ENCODE data around the gene MRPL51. TPM values are rescaled to one million over a fixed set of nuclear protein-coding genes. Genes with fewer than 3 reads are reported as not detected.
A peak's percentile ranks its signal among the peaks of the same experiment; 100 is the strongest.
"Not testable (repeated sequence)": the region's sequence is repeated elsewhere in the genome, so short reads cannot be mapped to it uniquely, and the experiment has no call there.

The MRPL51 gene
- total RNA-seq, 1 donor from 2014 or later = 86.4 TPM

GRCh38 chr12:6488240-6488639 is 4.8 kb downstream of the MRPL51 start:
- no peak for DNase-seq

DNA sequence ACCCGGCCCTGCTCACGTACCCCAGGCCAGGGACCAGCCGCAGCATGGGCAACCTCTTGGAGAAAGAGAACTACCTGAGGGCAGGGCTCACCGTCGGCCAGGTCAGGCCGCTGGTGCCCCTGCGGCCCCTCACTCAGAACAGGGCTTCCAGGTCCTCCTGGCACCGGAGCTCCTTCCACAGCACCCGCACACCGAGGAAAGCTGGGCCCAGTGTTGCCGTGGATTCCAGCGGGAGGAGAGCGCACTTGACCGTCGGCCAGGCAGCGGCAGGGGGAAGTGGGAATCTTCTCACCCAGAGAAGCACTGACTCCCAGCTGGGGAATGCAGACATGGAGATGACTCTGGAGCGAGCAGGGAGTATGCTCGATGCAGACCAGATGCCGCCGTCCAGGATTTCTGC is 14.6 kb downstream of the MRPL51 start:
- DNase-seq = no peak

- not testable (repeated sequence) for DNase-seq
These were observed 15.3 kb downstream of the MRPL51 start for GRCh38 chr12:6477601-6478377.

GRCh38 chr12:6476489-6476888 is 16.6 kb downstream of the MRPL51 start:
- no peak for DNase-seq

DNA sequence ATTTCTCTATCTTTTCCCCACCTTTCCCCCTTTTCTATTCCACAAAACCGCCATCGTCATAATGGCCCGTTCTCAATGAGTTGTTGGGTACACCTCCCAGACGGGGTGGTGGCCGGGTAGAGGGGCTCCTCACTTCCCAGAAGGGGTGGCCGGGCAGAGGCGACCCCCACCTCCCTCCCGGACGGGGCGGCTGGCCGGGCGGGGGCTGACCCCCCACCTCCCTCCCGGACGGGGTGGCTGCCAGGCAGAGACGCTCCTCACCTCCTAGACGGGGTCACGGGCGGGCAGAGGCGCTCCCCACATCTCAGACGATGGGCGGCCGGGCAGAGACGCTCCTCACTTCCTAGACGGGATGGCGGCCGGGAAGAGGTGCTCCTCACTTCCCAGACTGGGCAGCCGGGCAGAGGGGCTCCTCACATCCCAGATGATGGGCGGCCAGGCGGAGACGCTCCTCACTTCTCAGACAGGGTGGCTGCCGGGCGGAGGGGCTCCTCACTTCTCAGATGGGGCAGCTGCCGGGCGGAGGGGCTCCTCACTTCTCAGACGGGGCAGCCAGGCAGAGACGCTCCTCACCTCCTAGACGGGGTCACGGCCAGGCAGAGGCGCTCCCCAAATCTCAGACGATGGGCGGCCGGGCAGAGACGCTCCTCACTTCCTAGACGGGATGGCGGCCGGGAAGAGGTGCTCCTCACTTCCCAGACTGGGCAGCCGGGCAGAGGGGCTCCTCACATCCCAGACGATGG is 17.7 kb downstream of the MRPL51 start:
- DNase-seq = not testable (repeated sequence)

- no peak for DNase-seq
These were observed 20.6 kb downstream of the MRPL51 start for GRCh38 chr12:6472491-6472890.

- DNase-seq = no peak
These were observed 21.1 kb downstream of the MRPL51 start for GRCh38 chr12:6471989-6472360.

DNA sequence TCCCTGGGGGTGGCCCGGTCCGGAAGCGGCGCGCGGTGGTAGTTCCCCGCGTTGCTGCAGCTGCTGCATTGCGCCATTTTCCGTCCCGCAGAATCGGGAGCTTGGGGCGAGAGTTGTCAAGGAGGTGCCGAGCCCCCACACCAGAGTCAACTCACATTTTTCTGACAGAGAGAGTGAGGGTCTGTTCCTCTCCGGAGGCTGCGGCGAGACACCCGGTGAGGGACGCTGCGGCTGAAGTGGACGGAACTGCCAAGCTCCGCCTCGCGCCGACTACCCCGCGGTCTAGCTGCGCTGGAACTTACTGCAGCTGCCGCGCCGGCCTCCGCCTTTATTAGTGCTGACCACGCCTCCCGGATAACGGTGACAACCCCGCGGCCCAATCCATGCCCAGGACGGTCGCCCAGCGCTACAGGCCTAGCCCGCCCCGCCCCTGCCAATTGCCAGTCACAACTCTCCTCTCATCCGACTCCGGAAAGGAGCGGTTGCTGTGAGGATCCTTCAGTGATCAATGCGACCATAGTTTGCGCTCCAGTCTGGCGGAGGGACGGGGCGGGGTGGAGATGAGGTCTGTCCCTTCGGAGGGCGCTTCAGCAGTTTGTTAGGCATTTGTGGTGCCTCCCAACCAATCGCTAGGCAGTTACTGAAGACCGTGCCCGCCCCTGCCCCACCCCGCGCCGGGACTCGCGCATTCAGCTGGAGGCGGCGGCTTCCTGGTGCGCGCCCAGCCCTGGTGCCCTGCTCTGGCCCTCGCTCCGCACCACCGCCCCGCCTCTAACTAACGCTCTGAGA is 22.5 kb downstream of the MRPL51 start, which contains the start of gene VAMP1:
TSS of gene VAMP1 (minus strand) at position 303 of the 789 bp plus-strand sequence. CDS start at position 157, 146 bp downstream.
- DNase-seq = peak; percentile 97

DNA sequence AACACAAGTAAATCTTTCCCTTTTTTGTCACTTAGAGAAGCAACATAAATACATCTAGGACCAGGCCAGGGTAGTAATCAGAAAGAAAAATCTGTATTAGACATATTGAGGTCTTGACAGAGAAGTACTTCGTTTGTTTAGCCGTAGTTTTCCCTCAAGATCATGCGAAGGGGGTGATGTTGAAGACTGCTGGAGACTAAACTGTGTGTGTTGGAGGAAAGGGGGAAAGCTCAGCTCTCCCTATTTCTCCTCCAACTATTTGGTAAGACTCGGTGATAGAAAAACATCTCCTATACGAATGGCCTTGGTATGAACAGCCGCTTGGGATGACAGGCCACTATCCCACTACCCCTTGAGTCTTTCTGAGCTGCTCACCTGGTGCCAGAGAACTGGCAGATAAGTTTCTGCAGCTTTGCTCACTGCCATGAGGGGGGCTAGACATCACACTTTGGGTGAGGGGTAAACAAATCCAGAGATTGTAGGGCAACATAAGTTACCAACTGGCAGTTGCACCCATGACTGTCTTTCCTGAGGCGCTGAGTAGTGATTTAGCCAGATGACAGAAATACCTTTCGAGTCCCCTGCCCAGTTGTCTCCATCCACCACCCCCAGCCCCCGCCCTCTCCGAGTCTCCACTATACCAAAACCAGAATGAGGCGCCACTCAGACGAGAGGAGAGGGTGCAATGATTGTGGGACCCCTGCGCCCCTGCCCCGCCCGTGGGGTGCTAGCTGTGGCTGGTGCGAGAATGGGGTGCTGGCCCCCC is 23.3 kb downstream of the MRPL51 start:
- DNase-seq = peak; percentile 17

- DNase-seq = no peak
These were observed 24.0 kb downstream of the MRPL51 start for GRCh38 chr12:6469092-6469491.

GRCh38 chr12:6468283-6468575 is 24.8 kb downstream of the MRPL51 start:
- no peak for DNase-seq

DNA sequence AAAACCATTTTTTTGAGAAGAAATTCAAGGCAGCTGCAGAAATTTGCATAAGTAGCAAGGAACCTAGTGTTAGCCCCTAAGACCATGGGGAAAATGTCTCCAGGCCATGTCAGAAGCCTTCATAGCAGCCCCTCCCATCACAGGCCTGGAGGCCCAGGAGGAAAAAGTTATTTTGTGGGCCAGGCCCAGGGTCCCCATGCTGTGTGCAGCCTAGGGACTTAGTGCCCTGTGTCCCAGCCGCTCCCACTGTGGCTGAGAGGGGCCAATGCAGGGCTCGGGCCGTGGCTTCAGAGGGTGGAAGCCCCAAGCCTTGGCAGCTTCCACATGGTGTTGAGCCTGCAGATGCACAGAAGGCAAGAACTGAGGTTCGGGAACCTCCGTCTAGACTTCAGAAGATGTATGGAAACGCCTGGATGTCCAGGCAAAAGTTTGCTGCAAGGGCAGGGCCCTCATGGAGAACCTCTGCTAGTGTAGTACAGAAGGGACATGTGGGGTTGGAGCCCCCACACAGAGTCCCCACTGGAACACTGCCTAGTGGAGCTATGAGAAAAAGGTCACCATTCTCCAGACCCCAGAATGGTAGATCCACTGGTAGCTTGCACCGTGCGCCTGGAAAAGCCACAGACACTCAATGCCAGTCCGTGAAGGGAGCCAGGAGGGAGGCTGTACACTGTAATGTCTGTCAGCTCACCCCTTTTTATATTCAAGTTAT is 25.3 kb downstream of the MRPL51 start:
- not testable (repeated sequence) for DNase-seq

- not testable (repeated sequence) for DNase-seq
These were observed 26.3 kb downstream of the MRPL51 start for GRCh38 chr12:6466751-6467150.

- no peak for DNase-seq
These were observed 26.9 kb downstream of the MRPL51 start for GRCh38 chr12:6466184-6466573.

GRCh38 chr12:6465467-6466183 is 27.4 kb downstream of the MRPL51 start:
- peak; percentile 89 for DNase-seq

GRCh38 chr12:6464531-6464930 is 28.5 kb downstream of the MRPL51 start:
- no peak for DNase-seq

DNA sequence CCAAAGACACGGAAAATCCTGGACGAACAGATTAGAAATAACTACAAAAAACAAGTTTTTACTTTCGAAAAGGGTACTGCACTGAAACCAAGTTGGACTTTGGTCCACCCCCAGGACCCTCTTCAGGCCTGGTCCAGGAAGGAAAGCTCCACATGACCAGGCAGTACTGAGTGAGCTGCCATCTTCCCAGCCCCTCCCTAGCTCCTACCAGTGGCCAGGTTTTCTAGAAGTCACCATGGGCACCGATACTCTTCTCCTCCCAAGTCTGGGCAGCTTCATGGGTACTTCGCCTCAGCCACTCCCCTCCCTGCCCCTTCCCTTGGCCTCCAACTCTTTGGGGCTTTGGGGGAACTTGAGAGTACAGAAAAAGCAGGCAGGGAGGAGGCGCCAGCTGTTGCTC is 29.2 kb downstream of the MRPL51 start:
- no peak for DNase-seq

GRCh38 chr12:6463216-6463615 is 29.8 kb downstream of the MRPL51 start:
- DNase-seq = peak; percentile 30

GRCh38 chr12:6462234-6462995 is 30.6 kb downstream of the MRPL51 start:
- DNase-seq = peak; percentile 43
